Skeletal muscle tissue (tissue), 4 donors: ENCODE data around the gene COL23A1. TPM values are rescaled to one million over a fixed set of nuclear protein-coding genes. Genes with fewer than 3 reads are reported as not detected.

ENCODE experiments used
- H3K27ac ChIP-seq: one replicate; pipeline ENCODE4 v1.7.0; 2013; ENCODE audit warnings: mild to moderate bottlenecking, low read depth, low read length, inconsistent platforms
- H3K27me3 ChIP-seq, 3 donors: one replicate each; pipeline ENCODE4 v1.7.0; 2013; ENCODE audit warnings: low read length in 3 of 3; ENCODE audit not compliant: control insufficient read depth in 3 of 3, insufficient read depth in 3 of 3
- H3K36me3 ChIP-seq, 3 donors: one replicate each; pipeline ENCODE4 v1.7.0; 2013; ENCODE audit warnings: low read length in 3 of 3; ENCODE audit not compliant: control insufficient read depth in 3 of 3, insufficient read depth in 3 of 3
- H3K4me1 ChIP-seq, 3 donors: one replicate each; pipeline ENCODE4 v1.7.0; 2013; ENCODE audit warnings: low read length in 3 of 3, mild to moderate bottlenecking in 3 of 3; ENCODE audit not compliant: control insufficient read depth in 3 of 3, insufficient read depth in 3 of 3
- H3K4me3 ChIP-seq, 3 donors: one replicate each; pipeline ENCODE4 v1.7.0; 2013; ENCODE audit warnings: low read length in 3 of 3
- H3K9ac ChIP-seq, 3 donors: one replicate each; pipeline ENCODE4 v1.7.0; 2013; ENCODE audit warnings: low read length in 3 of 3, mild to moderate bottlenecking in 3 of 3, moderate library complexity in 2 of 3, low read depth in 1 of 3
- H3K9me3 ChIP-seq, 3 donors: one replicate each; pipeline ENCODE4 v1.7.0; 2013; ENCODE audit warnings: low read length in 3 of 3; ENCODE audit not compliant: control insufficient read depth in 3 of 3
- total RNA-seq: library from RNA; depleted of rRNA; stranded (reverse); fragments of >200 nt; gene quantifications from one replicate; pipeline ENCODE4 v1.2.3, GENCODE V29; 2014
- donor health status: Osteomylitis.

COL23A1 gene
- total RNA-seq, 1 donor from 2014 or later, result 0.52 TPM

DNA sequence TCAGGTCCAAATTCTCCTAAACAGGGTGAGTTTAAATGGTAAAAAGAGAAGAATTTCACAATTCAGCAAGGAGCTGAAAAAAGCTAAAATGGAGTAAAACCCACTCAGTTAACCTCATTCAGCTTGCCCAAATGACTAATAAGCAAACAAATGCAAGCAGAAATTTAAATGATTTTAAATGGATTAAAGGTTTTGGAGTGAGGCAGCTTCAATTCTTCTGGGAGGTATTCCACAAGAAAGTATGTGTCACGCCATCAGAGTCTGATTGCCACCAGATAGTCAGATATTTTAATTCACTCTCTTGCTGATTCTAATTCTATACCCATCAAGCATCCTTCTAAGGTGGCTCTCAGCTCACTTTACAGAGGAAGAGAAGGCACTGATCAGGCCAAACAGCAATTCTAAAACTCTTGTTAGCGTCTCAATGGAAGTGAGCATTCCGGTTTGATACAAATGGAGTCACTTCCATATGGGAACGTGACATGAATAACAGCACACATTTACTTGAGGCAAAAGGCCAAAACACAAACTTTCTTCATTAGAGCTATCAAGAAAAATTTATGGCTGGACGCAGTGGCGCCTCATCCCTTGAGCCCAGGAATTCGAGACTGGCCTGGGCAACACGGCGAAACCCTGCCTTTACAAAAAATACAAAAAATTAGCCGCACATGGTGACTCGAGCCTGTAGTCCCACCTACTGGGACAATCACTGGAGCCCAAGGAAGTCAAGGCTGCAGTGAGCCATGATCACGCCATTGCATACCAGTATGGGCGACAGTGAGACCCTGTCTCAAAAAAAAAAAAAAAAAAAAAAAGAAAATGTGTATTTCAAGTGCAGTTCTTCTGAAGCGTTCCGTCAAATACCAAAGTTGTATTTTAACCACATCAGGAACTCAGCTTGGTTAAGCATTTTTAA is 34.7 kb upstream of the COL23A1 start:
- H3K9me3 ChIP-seq, result no peaks in the 10 kb centered on the region
- peak overlapping the region; percentile 97 for H3K27ac ChIP-seq
- peak overlapping the region; percentile 89 to 95 (median 91) for H3K4me3 ChIP-seq
- H3K4me1 ChIP-seq, result peaks cover 17 to 40% (median 28%) of the 10 kb centered on the region in 3 donors
- peaks cover 12 to 24% (median 21%) of the 10 kb centered on the region in 3 donors for H3K36me3 ChIP-seq
- H3K27me3 ChIP-seq, result no peaks in the 10 kb centered on the region
- peak overlapping the region; percentile 99 to 100 (median 99) for H3K9ac ChIP-seq

DNA sequence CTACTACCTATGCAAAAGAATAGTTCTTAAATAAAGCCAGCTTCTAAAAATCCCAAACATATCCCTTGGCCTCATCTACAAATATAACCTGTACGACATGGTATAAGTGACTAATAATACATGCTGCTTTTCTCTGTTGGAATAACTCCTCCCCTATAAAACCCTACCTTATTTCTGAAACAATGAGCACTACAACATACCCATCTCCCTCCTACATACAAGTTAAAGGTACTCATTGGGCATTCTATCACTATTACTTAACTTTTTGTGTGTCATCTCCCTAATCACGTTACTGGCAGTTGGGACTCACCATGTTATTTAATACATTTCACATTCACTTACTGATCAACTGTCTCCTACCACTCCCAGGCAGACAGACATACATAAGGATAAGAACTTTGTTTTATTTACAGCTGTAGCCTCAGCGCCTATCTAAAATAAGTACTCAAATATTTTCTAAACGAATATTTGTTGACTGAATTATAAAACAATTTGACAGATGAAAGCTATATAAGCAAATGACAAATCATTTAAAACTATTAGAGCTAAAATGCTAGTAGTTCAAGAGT is 32.6 kb upstream of the COL23A1 start:
- Histone ChIP-seq H3K4me3 (no peak overlapping the region), H3K27me3 (no peaks in the 10 kb centered on the region), H3K36me3 (peaks cover 20 to 38% (median 34%) of the 10 kb centered on the region in 3 donors), H3K9ac (peak overlapping the region in 1 of 3 donors; percentile 40), H3K4me1 (peaks cover 17 to 40% (median 32%) of the 10 kb centered on the region in 3 donors), H3K27ac (no peak overlapping the region), H3K9me3 (no peaks in the 10 kb centered on the region)

DNA sequence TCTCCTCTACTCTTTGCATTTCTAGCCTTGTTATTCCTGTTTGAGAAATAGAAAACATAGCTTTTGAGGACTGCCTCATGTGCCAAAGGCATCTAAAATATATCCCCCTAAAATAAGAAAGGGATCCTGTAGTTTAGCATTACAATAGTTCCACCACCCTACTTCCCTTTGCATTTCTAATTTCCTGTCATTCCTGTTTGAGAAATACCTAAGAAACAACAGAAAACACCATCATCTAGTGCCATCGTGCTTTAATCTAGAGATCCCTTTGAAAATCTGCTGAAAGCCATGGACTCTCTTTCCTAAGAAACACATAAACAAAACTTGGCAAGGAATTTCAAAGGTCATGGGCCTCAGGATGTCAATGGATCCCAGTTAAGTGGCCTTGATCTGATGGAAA is 29.2 kb upstream of the COL23A1 start:
- Histone ChIP-seq H3K27ac (no peak overlapping the region), H3K4me3 (no peak overlapping the region), H3K36me3 (peaks cover 35 to 64% (median 62%) of the 10 kb centered on the region in 3 donors), H3K9ac (no peak overlapping the region), H3K4me1 (peaks cover 8 to 22% (median 16%) of the 10 kb centered on the region in 3 donors), H3K27me3 (no peaks in the 10 kb centered on the region), H3K9me3 (no peaks in the 10 kb centered on the region)

DNA sequence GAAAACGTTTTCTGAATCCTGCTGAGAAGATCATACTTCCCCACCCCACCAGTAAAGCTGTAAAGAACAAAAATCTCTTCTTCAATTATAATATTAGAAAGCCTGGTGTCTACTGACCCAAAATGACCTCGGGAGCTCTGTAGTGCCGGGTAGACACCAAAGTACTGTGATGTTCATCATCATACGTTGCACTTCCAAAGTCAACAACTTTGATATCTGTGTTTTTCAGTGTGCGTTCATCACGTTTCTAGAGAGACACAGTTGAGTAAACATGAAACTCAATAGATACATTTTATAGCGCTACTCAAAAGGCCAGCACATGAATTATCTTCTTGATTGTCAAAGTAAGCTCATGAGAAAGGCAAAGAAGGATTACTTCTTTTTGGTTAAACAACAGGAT is 22.1 kb upstream of the COL23A1 start:
- H3K27ac ChIP-seq, result no peak overlapping the region
- peak overlapping the region in 1 of 3 donors; percentile 12 for H3K9ac ChIP-seq
- peaks cover 0 to 5% (median 0%) of the 10 kb centered on the region in 3 donors for H3K4me1 ChIP-seq
- H3K9me3 ChIP-seq, result no peaks in the 10 kb centered on the region
- no peak overlapping the region for H3K4me3 ChIP-seq
- no peaks in the 10 kb centered on the region for H3K27me3 ChIP-seq
- H3K36me3 ChIP-seq, result peaks cover 32 to 64% (median 64%) of the 10 kb centered on the region in 3 donors

DNA sequence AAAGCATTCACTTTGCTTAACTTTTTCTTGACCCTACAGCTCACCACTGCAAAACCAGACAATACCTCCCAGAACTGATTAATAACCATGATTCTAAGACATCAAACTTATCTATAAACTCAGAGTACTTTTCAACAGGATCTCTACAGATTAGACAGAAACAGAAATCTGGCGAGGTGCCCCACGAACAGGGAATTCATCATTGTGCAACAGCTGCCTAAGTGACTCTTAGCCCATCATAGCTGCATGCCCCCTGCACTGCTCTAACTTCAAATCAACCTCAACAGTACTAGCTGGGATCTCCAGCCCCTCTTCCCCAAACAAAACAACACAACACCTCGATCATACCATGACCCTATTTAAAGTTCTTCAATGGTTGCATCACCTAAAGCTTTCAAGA is 16.1 kb upstream of the COL23A1 start:
- Histone ChIP-seq H3K4me1 (peaks cover 0 to 3% (median 0%) of the 10 kb centered on the region in 3 donors), H3K9me3 (no peaks in the 10 kb centered on the region), H3K9ac (no peak overlapping the region), H3K36me3 (peaks cover 24 to 61% (median 39%) of the 10 kb centered on the region in 3 donors), H3K27ac (no peak overlapping the region), H3K4me3 (no peak overlapping the region), H3K27me3 (no peaks in the 10 kb centered on the region)

DNA sequence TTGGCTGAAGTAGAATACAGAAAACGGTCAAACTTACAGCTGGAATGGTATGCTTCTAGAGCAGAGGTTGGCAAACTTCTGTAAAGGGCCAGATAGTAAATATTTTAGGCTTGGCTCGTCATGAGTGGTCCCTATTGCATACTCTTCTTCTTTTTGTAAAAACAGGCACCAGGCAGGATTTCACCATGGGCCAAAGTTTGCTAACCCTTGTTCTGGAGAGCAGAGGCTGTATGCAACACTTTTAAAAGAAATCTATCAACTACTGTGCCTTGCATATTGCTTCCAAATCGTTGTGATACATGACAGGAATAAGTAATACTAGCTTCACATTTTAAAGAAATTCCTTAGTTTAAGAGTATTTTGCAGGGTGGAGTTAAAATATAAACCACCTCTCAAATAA is 15.6 kb upstream of the COL23A1 start:
- Histone ChIP-seq H3K27ac (no peak overlapping the region), H3K36me3 (peaks cover 21 to 58% (median 36%) of the 10 kb centered on the region in 3 donors), H3K27me3 (no peaks in the 10 kb centered on the region), H3K9ac (no peak overlapping the region), H3K9me3 (no peaks in the 10 kb centered on the region), H3K4me3 (no peak overlapping the region), H3K4me1 (peaks cover 0 to 3% (median 0%) of the 10 kb centered on the region in 3 donors)

DNA sequence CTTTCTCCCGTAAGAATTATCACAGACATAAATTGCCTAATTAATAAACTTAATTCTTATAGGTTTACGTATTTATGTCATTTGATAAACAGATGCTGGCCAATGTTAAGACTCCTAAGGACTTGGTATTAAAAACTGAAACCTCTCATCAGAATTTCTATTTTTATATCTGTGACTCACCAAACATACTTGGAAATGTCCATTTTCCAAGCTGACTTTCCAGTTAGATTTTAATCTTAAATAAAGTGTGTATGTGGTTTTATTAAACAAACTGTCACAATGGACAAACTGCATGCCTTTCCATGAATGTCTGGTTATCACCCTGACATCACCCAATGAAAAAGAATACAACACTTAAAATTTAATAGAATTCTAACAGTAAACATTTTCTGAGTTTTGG is 12.6 kb upstream of the COL23A1 start:
- peak overlapping the region; percentile 42 for H3K27ac ChIP-seq

DNA sequence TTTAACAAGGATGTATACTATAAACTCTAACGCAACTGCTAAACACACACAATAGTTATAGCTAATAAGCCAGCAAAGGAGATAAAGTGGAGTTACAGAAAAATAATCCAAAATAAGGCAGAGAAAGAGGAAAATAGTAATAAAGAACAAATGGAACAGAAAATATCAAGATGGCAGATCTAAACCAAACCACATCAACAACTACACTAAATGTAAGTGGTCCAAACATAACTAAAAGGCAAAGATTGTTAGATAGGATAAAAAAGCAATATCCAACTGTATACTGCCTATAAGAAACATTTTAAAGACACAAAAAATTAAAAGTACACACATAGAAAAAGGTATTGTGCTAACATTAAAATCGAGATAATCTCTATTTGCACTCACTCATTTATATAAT is 5.6 kb upstream of the COL23A1 start:
- peaks cover 0 to 13% (median 11%) of the 10 kb centered on the region in 3 donors for H3K36me3 ChIP-seq
- H3K4me3 ChIP-seq, result no peak overlapping the region
- H3K27ac ChIP-seq, result no peak overlapping the region
- peaks cover 0 to 9% (median 0%) of the 10 kb centered on the region in 3 donors for H3K9me3 ChIP-seq
- H3K27me3 ChIP-seq, result no peaks in the 10 kb centered on the region
- H3K9ac ChIP-seq, result no peak overlapping the region
- peaks cover 10 to 12% (median 10%) of the 10 kb centered on the region in 3 donors for H3K4me1 ChIP-seq

More for the DNA sequence above, 12.6 kb upstream of the COL23A1 start:
- Histone ChIP-seq H3K9ac (peak overlapping the region in 1 of 3 donors; percentile 2), H3K36me3 (peaks cover 19 to 49% (median 32%) of the 10 kb centered on the region in 3 donors), H3K27me3 (no peaks in the 10 kb centered on the region), H3K4me1 (peaks cover 0 to 3% (median 0%) of the 10 kb centered on the region in 3 donors), H3K4me3 (no peak overlapping the region), H3K9me3 (no peaks in the 10 kb centered on the region)

DNA sequence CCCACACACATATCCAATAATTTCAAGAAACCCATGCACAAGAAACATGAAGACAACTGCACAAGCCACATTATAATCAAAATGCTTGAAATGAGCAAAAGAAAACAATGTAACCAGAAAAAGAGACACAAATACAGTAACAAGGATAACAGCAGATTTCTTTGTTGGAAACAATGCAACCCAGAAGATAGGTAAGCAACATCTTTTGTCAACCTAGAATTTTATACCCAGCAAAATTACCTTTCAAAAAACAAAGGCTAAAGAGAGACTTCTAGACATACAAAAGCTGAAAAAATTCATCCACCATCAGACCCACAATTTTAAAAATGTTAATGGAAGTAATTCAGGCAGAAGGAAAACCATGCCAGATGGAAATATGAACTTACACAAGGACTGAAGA is 5.0 kb upstream of the COL23A1 start:
- Histone ChIP-seq H3K36me3 (peaks cover 0 to 13% (median 8%) of the 10 kb centered on the region in 3 donors), H3K27me3 (no peaks in the 10 kb centered on the region), H3K4me1 (peaks cover 13 to 16% (median 13%) of the 10 kb centered on the region in 3 donors), H3K9ac (no peak overlapping the region), H3K4me3 (no peak overlapping the region), H3K27ac (no peak overlapping the region), H3K9me3 (peaks cover 0 to 9% (median 0%) of the 10 kb centered on the region in 3 donors)
